Measurements from ENCODE around the gene LGR4. TPM values are rescaled to one million over a fixed set of nuclear protein-coding genes. Genes with fewer than 3 reads are reported as not detected.

LGR4 gene
- total RNA-seq, 1 donor from 2014 or later, result 62.7 TPM

DNA sequence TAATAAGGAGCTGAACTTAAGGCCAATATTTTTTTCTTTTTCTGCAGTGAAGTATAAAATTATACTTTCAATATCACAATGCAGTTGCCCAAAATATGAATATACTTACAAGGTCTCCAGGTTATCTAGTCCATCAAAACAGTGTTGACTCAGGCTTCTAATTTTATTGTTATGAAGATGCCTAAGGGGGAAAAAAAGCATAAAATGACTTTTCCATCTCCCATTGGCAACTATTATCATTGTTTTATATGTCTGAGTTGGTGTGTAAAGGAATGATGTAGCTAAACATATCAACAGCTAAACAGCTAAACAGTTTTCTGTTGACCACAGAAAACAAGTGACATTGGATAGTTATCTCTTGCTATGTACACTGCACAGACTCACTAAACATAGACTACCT lies 88.4 kb downstream of the LGR4 start:
- DNase-seq (ENCODE audit: low read depth), result no peak

DNA sequence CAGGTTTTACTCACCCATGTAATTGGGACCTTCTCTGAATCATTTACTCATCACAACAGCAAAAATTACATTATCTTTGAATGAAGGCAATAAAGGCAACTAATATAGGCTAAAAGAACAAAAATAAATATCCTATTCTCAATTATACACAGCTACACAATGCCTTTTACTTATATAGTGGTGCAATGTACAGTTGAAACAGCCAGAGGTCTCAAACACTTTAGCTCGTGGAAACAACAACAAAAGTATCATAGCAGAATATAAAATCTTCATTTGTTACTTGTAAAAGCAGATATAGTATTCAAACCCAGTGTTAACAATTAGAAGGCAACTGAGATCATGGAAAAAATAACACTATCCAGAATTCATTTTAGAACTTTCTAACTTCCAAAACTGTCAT lies 88.9 kb downstream of the LGR4 start:
- TF ChIP-seq, protein P1, sequence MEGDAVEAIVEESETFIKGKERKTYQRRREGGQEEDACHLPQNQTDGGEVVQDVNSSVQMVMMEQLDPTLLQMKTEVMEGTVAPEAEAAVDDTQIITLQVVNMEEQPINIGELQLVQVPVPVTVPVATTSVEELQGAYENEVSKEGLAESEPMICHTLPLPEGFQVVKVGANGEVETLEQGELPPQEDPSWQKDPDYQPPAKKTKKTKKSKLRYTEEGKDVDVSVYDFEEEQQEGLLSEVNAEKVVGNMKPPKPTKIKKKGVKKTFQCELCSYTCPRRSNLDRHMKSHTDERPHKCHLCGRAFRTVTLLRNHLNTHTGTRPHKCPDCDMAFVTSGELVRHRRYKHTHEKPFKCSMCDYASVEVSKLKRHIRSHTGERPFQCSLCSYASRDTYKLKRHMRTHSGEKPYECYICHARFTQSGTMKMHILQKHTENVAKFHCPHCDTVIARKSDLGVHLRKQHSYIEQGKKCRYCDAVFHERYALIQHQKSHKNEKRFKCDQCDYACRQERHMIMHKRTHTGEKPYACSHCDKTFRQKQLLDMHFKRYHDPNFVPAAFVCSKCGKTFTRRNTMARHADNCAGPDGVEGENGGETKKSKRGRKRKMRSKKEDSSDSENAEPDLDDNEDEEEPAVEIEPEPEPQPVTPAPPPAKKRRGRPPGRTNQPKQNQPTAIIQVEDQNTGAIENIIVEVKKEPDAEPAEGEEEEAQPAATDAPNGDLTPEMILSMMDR (conservative IDR thresholded peaks at IDR 0.05; ENCODE audit: low read depth, low read length), result no peak
- no peak overlapping the region for H3K4me3 ChIP-seq (ENCODE audit: low read depth, low read length)
- DNase-seq (ENCODE audit: low read depth), result no peak

More for the DNA sequence above, 88.4 kb downstream of the LGR4 start:
- TF ChIP-seq, protein P1 (conservative IDR thresholded peaks at IDR 0.05; ENCODE audit: low read depth, low read length), result no peak
- no peak overlapping the region for H3K4me3 ChIP-seq (ENCODE audit: low read depth, low read length)

DNA sequence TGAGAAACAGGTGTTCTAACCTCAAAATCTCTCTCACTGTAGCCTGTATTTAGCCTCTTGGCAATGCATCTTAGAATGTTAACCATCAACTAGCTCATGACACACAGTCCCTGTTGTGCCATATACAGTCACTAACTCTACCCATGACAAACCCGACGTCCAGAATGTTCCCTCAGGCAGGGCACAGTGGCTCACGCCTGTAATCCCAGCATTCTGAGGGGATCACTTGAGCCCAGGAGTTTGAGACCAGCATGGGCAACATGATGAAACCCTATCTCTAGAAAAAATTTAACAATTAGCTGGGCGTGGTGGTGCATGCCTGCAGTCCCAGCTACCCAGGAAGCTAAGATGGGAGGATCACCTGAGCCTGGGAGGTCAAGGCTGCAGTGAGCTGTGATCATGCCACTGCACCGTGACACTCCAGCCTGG lies 91.3 kb downstream of the LGR4 start:
- TF ChIP-seq, protein P1 (conservative IDR thresholded peaks at IDR 0.05; ENCODE audit: low read depth, low read length), result no peak
- DNase-seq (ENCODE audit: low read depth), result no peak
- no peak overlapping the region for H3K4me3 ChIP-seq (ENCODE audit: low read depth, low read length)

DNA sequence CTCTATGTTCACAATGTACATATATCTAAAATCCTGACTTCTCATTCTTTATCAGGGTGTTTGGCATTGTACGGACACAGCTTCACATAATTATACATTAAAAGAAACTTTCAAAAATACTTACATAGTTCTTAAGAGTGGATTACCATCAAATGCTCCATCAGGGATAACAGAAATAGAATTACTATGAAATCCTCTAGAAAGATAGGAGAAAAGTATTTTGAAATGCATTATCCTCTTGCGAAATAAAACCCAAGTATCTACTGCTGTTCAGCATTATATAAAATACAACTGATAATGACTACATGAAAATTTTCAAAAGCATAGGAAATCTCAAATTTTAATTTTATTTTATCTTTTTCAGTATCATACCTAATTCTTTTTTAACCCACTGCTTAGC lies 91.8 kb downstream of the LGR4 start:
- TF ChIP-seq, protein P1 (conservative IDR thresholded peaks at IDR 0.05; ENCODE audit: low read depth, low read length), result no peak
- H3K4me3 ChIP-seq (ENCODE audit: low read depth, low read length), result no peak overlapping the region
- no peak for DNase-seq (ENCODE audit: low read depth)

DNA sequence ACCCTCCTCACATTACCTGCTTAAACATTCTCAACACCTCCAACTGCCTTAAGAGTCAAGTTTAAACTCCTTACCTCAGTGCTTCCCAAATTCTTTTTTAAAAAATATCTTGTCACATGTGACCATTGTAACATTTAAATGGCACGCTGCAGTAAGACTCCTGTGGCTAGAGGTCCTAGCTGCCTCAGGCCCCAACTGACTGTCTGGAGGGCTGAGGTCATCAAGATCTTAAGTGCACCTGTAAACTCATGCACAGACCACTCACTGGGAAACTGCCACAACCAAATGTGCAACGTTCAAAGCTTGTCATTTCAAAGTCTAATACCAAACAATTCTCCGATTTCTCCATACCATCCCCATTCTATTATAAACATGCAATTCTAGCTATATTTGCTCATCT lies 93.1 kb downstream of the LGR4 start:
- TF ChIP-seq, protein P1 (conservative IDR thresholded peaks at IDR 0.05; ENCODE audit: low read depth, low read length), result no peak
- DNase-seq (ENCODE audit: low read depth), result no peak
- H3K4me3 ChIP-seq (ENCODE audit: low read depth, low read length), result no peak overlapping the region

- TF ChIP-seq, protein P1 (conservative IDR thresholded peaks at IDR 0.05; ENCODE audit: low read depth, low read length), result no peak
- no peak overlapping the region for H3K4me3 ChIP-seq (ENCODE audit: low read depth, low read length)
- no peak for DNase-seq (ENCODE audit: low read depth)
These were observed 97.2 kb downstream of the LGR4 start for GRCh38 chr11:27375370-27375769.

- TF ChIP-seq, protein P1 (conservative IDR thresholded peaks at IDR 0.05; ENCODE audit: low read depth, low read length), result no peak
- no peak overlapping the region for H3K4me3 ChIP-seq (ENCODE audit: low read depth, low read length)
- no peak for DNase-seq (ENCODE audit: low read depth)
These were observed 98.6 kb downstream of the LGR4 start for GRCh38 chr11:27373856-27374602.

All from epithelial cell of proximal tubule (primary cell).